GM20000 (cell line): ENCODE measurements around the gene STARD13.

Experiments used
- DNase-seq: peaks from one replicate; pipeline ENCODE4 v3.0.0; 2012; ENCODE audit warnings: low spot score
- CTCF ChIP-seq: IDR thresholded peaks from 2 replicates; pipeline ENCODE4 v1.5.1; 2012; ENCODE audit warnings: mild to moderate bottlenecking, control low read depth; ENCODE audit errors: extremely low read depth, missing control alignments

STARD13 gene

GRCh38 chr13:33070713-33071112, 214.8 kb downstream of the STARD13 start:
- TF ChIP-seq CTCF: no peak
- DNase-seq: no peak

GRCh38 chr13:33069365-33069764, 216.2 kb downstream of the STARD13 start:
- peak; percentile 25 for DNase-seq
- TF ChIP-seq CTCF: peak; percentile 30

GRCh38 chr13:33066329-33066728, 219.2 kb downstream of the STARD13 start:
- DNase-seq: no peak
- no peak for TF ChIP-seq CTCF

GRCh38 chr13:33060815-33061214, 224.7 kb downstream of the STARD13 start:
- no peak for TF ChIP-seq CTCF
- no peak for DNase-seq

GRCh38 chr13:33058776-33059327, 226.7 kb downstream of the STARD13 start:
- TF ChIP-seq CTCF: no peak
- DNase-seq: no peak

- no peak for TF ChIP-seq CTCF
Measured at GRCh38 chr13:33057019-33057780, 228.4 kb downstream of the STARD13 start.

GRCh38 chr13:33053397-33054066, 232.0 kb downstream of the STARD13 start:
- no peak for TF ChIP-seq CTCF

More at GRCh38 chr13:33057019-33057780, 228.4 kb downstream of the STARD13 start:
- DNase-seq: peak; percentile 46

More at GRCh38 chr13:33053397-33054066, 232.0 kb downstream of the STARD13 start:
- no peak for DNase-seq
